Stimulated activated CD8-positive, alpha-beta memory T cell treated with anti-CD3 and anti-CD28 coated beads, Interleukin-12 subunit alpha, Interleukin-12 subunit beta, amount 100 ng/mL, for 1 hour (primary cell): ENCODE results near the gene CLEC16A.

Experiments used
- DNase-seq: peaks from one replicate; pipeline ENCODE4 v3.0.0-alpha.2; 2020; ENCODE audit warnings: low read depth

The CLEC16A gene

GRCh38 chr16:10968498-10968897, 24.1 kb downstream of the CLEC16A start:
- no peak for DNase-seq

- no peak for DNase-seq
Measured at GRCh38 chr16:10969615-10970014, 25.3 kb downstream of the CLEC16A start.

- no peak for DNase-seq
Measured at GRCh38 chr16:10970065-10970464, 25.7 kb downstream of the CLEC16A start.

GRCh38 chr16:10971560-10971961, 27.2 kb downstream of the CLEC16A start:
- no peak for DNase-seq

GRCh38 chr16:10972108-10972818, 27.9 kb downstream of the CLEC16A start:
- DNase-seq, result no peak

GRCh38 chr16:10972819-10973464, 28.6 kb downstream of the CLEC16A start:
- DNase-seq, result no peak

- no peak for DNase-seq
Measured at GRCh38 chr16:10976634-10977033, 32.3 kb downstream of the CLEC16A start.

GRCh38 chr16:10978124-10978523, 33.8 kb downstream of the CLEC16A start:
- DNase-seq, result no peak

- no peak for DNase-seq
Measured at GRCh38 chr16:10978871-10979446, 34.6 kb downstream of the CLEC16A start.

GRCh38 chr16:10979717-10980601, 35.6 kb downstream of the CLEC16A start:
- no peak for DNase-seq

- no peak for DNase-seq
Measured at GRCh38 chr16:10980813-10981212, 36.4 kb downstream of the CLEC16A start.

- DNase-seq, result no peak
Measured at GRCh38 chr16:10981697-10982216, 37.4 kb downstream of the CLEC16A start.

GRCh38 chr16:10982465-10983150, 38.2 kb downstream of the CLEC16A start:
- no peak for DNase-seq

- no peak for DNase-seq
Measured at GRCh38 chr16:10983159-10983558, 38.8 kb downstream of the CLEC16A start.

- no peak for DNase-seq
Measured at GRCh38 chr16:10984509-10984908, 40.1 kb downstream of the CLEC16A start.

GRCh38 chr16:10987361-10988163, 43.2 kb downstream of the CLEC16A start:
- DNase-seq, result no peak

GRCh38 chr16:10988164-10988803, 43.9 kb downstream of the CLEC16A start:
- no peak for DNase-seq

- DNase-seq, result no peak
Measured at GRCh38 chr16:10988879-10989278, 44.5 kb downstream of the CLEC16A start.

- DNase-seq, result no peak
Measured at GRCh38 chr16:10989559-10989958, 45.2 kb downstream of the CLEC16A start.

- DNase-seq, result no peak
Measured at GRCh38 chr16:10990378-10990777, 46.0 kb downstream of the CLEC16A start.
